Stimulated activated CD4-positive, alpha-beta T cell treated with anti-CD3 and anti-CD28 coated beads, Interleukin-12 subunit alpha, Interleukin-12 subunit beta, amount 100 ng/mL, for 24 hours (primary cell): ENCODE results near the gene KCNJ6.

Source experiments
- DNase-seq, 2 experiments: peaks; one replicate each; pipeline ENCODE4 v3.0.0-alpha.2; 2020; ENCODE audit warnings: low read depth in 2 of 2

The KCNJ6 gene

GRCh38 chr21:37571442-37571841 lies 344.8 kb downstream of the KCNJ6 start:
- DNase-seq = no peak

GRCh38 chr21:37568916-37569315 lies 347.3 kb downstream of the KCNJ6 start:
- DNase-seq = no peak

- no peak for DNase-seq
Observed at GRCh38 chr21:37568415-37568814, 347.8 kb downstream of the KCNJ6 start.

GRCh38 chr21:37566790-37567615 lies 349.3 kb downstream of the KCNJ6 start:
- DNase-seq = no peak

GRCh38 chr21:37565530-37566223 lies 350.6 kb downstream of the KCNJ6 start:
- DNase-seq = no peak

- DNase-seq = no peak
Observed at GRCh38 chr21:37564924-37565529, 351.2 kb downstream of the KCNJ6 start.

GRCh38 chr21:37564341-37564923 lies 351.8 kb downstream of the KCNJ6 start:
- DNase-seq = peak; percentile 84 to 86

GRCh38 chr21:37563641-37564340 lies 352.5 kb downstream of the KCNJ6 start:
- peak; percentile 83 to 84 for DNase-seq

- DNase-seq = peak; percentile 6 to 11
Observed at GRCh38 chr21:37562920-37563640, 353.2 kb downstream of the KCNJ6 start.

- DNase-seq = no peak
Observed at GRCh38 chr21:37561941-37562919, 354.0 kb downstream of the KCNJ6 start.

- no peak for DNase-seq
Observed at GRCh38 chr21:37561506-37561905, 354.8 kb downstream of the KCNJ6 start.

- no peak for DNase-seq
Observed at GRCh38 chr21:37560385-37560784, 355.9 kb downstream of the KCNJ6 start.

- DNase-seq = no peak
Observed at GRCh38 chr21:37558676-37559211, 357.5 kb downstream of the KCNJ6 start.
